GM12873 (cell line): Measurements from ENCODE around the gene SNX2.

Source experiments
- CTCF ChIP-seq: IDR thresholded peaks from 2 replicates; pipeline ENCODE4 v1.5.1; 2012; ENCODE audit warnings: low read depth, mild to moderate bottlenecking, moderate library complexity, low read length, control low read depth; ENCODE audit not compliant: insufficient read depth; ENCODE audit errors: missing control alignments

The SNX2 gene

GRCh38 chr5:122774861-122775549 lies at the start of gene SNX2:
Gene SNX2, plus strand, starts transcription at chr5:122775080. Its CDS starts 24 bp downstream, at chr5:122775104.
- peak; percentile 51 for TF ChIP-seq CTCF

- TF ChIP-seq CTCF, result no peak
Measured at GRCh38 chr5:122727112-122727541, 47.8 kb upstream of the SNX2 start.

GRCh38 chr5:122730037-122730436 lies 44.8 kb upstream of the SNX2 start:
- no peak for TF ChIP-seq CTCF

- TF ChIP-seq CTCF, result no peak
Measured at GRCh38 chr5:122730456-122730855, 44.4 kb upstream of the SNX2 start.

- peak; percentile 30 for TF ChIP-seq CTCF
Measured at GRCh38 chr5:122736086-122736845, 38.6 kb upstream of the SNX2 start.

- no peak for TF ChIP-seq CTCF
Measured at GRCh38 chr5:122738088-122738487, 36.8 kb upstream of the SNX2 start.

- TF ChIP-seq CTCF, result no peak
Measured at GRCh38 chr5:122741681-122742080, 33.2 kb upstream of the SNX2 start.
